Endothelial cell of hepatic sinusoid (primary cell): ENCODE data around the gene LALBA.
"Not testable (repeated sequence)": the region's sequence is repeated elsewhere in the genome, so short reads cannot be mapped to it uniquely, and the experiment has no call there.

Experiments
- in situ Hi-C: cut with HindIII; loops from 2 replicates; pipeline ENCODE4 v1.10.0; 2017; ENCODE audit warnings: low sequenced_read_pairs

Gene LALBA

DNA sequence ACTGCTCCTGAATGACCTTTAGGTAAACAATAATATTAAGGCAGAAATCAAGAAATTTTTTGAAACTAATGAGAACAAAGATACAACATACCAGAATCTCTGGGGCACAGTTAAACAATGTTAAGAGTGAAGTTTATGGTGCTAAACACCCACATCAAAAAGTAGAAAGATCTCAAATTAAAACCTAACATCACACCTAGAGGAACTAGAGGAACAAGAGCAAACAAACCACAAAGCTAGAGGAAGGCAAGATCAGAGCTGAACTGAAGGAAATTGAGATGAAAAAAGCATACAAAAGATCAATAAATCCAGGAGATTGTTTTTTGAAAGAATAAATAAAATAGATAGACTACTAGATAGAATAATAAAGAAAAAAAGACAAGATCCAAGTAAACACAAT lies 37.2 kb downstream of the LALBA start:
- in situ Hi-C loops: no loop called here

DNA sequence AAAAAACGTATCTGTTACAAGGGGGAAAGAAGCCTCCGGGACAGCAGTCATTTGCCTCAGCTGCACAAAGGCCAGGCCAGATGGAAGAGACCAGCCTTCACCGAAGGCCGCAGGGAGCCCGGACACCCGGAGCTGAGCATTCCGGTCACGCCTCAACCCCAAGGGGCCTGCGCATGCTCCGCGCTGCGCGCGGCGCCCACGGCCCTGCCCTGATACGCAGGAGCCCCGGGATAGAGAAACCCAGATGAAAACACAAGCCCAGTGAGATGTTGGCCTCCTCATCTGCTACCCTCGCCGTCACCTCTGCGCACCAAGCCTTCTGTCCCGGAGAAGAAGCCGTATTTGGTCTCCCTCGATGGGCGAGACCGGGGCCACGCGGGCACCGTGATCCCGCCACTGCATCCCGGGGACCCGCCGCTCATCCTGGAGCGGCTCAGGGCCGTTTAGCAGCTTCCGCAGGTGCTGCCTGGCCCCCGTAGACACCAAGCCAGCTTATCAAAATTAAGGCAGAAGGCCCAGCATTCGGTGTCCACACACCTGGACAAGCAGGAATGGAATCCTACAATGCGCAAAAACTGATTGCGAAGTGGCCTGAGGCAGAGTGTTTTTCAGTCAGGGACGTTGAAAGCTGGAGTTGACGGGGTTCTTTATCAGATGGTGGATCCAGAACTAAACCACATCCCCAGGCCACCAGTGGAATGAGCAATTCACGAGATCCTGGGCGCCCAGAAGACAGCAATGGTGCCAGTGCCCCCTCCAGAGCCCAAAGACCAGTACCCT lies 41.8 kb downstream of the LALBA start:
- in situ Hi-C loops: no loop called here

DNA sequence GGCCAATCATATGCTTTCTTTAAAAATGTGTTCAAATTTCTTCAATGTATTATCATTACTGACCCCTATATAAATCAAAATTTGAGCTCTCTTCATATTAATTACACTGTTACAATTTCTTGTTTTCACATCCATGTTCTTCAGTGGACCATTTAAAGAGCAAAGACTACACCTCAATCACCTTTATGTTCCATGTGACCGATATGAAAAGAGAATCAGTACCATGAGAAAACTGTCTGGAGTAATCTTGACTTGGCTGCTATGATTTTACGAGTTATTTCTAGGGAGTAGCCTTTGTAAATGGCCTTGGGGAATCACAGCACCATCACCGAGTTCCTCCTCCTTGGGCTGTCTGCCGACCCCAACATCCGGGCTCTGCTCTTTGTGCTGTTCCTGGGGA lies 44.5 kb downstream of the LALBA start, which contains the start of gene OR8S1:
Gene OR8S1, plus strand, starts transcription at position 301 of the 400 bp plus-strand sequence. Its CDS starts 0 bp downstream, at position 301.
- in situ Hi-C loops: no loop called here

DNA sequence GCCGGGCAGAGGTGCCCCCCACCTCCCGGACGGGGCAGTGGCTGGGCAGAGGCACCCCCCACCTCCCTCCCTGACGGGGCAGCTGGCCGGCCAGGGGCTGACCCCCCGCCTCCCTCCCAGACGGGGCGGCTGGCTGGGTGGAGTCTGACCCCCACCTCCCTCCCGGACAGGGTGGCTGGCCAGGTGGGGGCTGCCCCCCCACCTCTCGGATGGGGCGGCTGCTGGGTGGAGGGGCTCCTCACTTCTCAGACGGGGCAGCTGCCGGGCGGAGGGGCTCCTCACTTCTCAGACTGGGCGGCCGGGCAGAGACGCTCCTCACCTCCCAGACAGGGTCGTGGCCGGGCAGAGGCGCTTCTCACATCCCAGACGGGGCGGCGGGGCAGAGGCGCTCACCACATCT lies 49.5 kb downstream of the LALBA start:
- in situ Hi-C loops: not testable (repeated sequence)
